ENCODE data around the gene SYPL2.

GRCh38 chr1:109528712-109529111 lies 62.4 kb downstream of the SYPL2 start:
- no peak for TF ChIP-seq POLR2AphosphoS5 (IDR thresholded peaks at IDR 0.05)
- TF ChIP-seq CTCF (IDR thresholded peaks at IDR 0.05), result no peak
- no peak for TF ChIP-seq POLR2A (IDR thresholded peaks at IDR 0.05)
